ENCODE measurements around the gene TMEM87B. TPM values are rescaled to one million over a fixed set of nuclear protein-coding genes. Genes with fewer than 3 reads are reported as not detected.

Gene TMEM87B
- total and polyA plus RNA-seq, 7 donors = 10.2 to 36.7 (median 19.7) TPM

DNA sequence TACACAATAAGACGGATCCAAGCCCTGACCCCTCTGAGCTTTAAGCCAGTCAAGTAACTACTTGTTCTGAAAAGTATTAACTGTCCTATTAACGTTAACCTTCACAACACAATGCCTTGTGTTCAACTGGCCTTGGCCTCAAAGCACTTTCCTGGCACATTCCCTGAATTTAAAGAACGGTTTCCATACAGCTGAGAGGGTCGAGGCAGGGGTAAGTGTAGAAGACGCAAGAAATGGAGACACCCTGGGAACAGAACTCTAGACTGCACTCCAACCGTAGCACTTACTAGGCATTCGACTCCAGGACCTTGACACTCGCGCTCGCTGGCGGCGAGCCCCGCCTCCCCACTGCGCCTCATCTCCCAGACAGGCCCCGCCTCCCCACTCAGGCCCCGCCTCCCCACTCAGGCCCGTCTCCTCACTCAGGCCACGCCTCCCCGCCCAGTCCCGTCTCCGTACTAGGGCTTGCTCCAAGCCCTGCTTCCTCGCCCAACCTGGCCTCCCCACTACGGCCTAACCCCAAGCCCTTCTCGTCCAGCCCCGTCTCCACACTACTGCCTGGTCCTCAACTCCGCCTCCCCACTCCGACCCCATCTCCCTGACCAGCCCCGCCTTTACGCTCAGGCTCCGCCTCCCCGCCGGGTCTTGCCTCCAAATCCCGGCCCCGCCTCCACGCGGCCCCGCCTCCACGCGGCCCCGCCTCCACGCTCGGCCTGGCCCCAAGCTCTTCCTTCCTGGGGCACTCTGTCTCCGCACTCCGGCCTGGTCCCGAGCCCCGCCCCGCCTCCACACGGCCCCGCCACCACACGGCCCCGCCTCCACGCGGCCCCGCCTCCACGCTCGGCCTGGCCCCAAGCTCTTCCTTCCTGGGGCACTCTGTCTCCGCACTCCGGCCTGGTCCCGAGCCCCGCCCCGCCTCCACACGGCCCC, 887 bp upstream of the TMEM87B start:
- no peak for TF ChIP-seq EP300 (IDR thresholded peaks at IDR 0.05)
- TF ChIP-seq, protein P1, sequence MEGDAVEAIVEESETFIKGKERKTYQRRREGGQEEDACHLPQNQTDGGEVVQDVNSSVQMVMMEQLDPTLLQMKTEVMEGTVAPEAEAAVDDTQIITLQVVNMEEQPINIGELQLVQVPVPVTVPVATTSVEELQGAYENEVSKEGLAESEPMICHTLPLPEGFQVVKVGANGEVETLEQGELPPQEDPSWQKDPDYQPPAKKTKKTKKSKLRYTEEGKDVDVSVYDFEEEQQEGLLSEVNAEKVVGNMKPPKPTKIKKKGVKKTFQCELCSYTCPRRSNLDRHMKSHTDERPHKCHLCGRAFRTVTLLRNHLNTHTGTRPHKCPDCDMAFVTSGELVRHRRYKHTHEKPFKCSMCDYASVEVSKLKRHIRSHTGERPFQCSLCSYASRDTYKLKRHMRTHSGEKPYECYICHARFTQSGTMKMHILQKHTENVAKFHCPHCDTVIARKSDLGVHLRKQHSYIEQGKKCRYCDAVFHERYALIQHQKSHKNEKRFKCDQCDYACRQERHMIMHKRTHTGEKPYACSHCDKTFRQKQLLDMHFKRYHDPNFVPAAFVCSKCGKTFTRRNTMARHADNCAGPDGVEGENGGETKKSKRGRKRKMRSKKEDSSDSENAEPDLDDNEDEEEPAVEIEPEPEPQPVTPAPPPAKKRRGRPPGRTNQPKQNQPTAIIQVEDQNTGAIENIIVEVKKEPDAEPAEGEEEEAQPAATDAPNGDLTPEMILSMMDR (IDR thresholded peaks at IDR 0.05) = no peak
- TF ChIP-seq POLR2AphosphoS5 (IDR thresholded peaks at IDR 0.05) = peak in 3 of 4 donors; percentile 34 to 74 (median 37)
- no peaks in the 10 kb centered on the region for H3K27me3 ChIP-seq

DNA sequence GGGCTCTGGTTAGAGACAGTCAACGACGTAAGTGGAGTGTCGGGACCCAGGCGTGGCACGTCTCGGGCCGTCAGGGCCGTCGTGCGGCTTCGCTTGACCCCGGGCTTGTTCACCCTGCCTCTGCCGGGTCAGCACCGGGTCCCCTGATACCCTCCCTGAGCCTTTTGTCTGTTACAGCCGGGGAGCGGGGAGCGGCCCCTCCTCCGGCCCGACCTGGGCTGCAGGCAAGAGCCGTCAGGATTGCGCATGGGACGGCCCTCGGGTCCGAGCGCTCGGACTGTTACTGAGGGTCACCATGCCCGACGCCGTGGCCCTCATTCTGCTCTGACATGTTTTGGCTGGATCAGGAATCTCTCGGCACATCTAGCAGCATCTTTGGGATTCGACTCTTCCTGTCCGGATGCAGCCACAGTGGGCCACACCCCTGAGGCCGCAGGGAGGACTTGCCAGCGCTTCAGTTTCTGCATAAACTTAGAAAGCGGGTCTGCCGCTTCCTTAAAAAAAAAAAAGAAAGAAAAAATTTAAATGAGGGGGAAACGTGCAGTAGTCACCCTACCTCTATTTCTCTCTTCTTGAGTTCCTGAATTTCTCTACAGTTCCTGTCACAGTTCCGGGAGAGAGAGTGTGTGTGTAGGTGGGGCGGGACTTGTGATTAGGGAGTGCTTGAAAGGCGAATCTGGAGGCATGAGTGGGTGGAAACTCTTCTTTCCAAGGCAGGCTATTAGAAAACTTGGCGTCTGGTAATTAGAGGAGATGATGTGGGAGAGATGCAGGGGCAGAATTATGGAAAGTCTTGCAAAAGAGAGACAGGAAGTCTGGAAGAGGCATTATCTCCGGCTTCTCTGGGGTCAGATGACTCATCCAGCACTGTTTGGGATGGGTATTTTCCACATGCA, 909 bp downstream of the TMEM87B start:
- Histone ChIP-seq H3K4me3 (peak overlapping the region; percentile 66 to 95 (median 76)), H3K4me1 (peaks cover 0 to 28% (median 25%) of the 10 kb centered on the region in 4 donors), H3K27me3 (no peaks in the 10 kb centered on the region), H3K36me3 (peaks cover 0 to 11% (median 0%) of the 10 kb centered on the region in 4 donors), H3K27ac (peak overlapping the region; percentile 89 to 99 (median 95)), H3K9me3 (no peaks in the 10 kb centered on the region)
- intact Hi-C loops (cut with DNase I) = loop anchor here (2.0 to 10.0 kb wide), 5 partner anchors 196 to 931 kb away; partner anchors contain the start of genes BCL2L11, CHCHD5, TTL and ZC3H6
- WGBS, 2 donors = 0% methylated on average over 42 of the region's 42 CpGs
- peak; percentile 85 for DNase-seq
- TF ChIP-seq EP300 (IDR thresholded peaks at IDR 0.05) = no peak
- TF ChIP-seq POLR2AphosphoS5 (IDR thresholded peaks at IDR 0.05) = peak; percentile 11 to 52 (median 48)
- no peak for TF ChIP-seq POLR2A (IDR thresholded peaks at IDR 0.05)
- TF ChIP-seq, protein P1 (IDR thresholded peaks at IDR 0.05) = no peak

More for the DNA sequence above, 887 bp upstream of the TMEM87B start:
- Histone ChIP-seq H3K4me1 (peaks cover 0 to 35% (median 25%) of the 10 kb centered on the region in 4 donors), H3K9me3 (no peaks in the 10 kb centered on the region), H3K36me3 (no peaks in the 10 kb centered on the region), H3K4me3 (peak overlapping the region; percentile 48 to 72 (median 53)), H3K27ac (peak overlapping the region; percentile 89 to 93 (median 92))
- 1 to 2% methylated on average over 62 of the region's 62 CpGs for WGBS, 2 donors
- peak; percentile 99 for DNase-seq
- intact Hi-C loops (cut with DNase I) = loop anchor here (2.0 to 10.0 kb wide), 3 partner anchors 155 to 929 kb away; partner anchors contain the start of genes BCL2L11, MERTK and ZC3H6

DNA sequence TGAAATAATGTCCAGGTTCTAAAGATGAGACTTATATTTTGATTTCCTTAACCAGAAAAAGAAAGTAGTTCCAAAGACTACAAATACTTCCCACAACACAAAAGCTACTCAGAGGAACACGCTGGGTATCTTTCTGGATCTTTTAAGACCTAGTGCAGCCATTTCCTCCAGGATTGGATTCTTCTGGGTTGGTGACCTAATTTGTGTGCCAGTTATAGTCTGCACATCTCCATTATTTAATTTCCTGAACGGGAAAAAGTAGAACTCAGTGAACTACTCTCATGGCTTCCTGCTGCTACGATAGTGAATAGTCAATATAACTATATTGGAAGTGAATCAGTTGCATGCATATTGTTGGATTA, 1.5 kb downstream of the TMEM87B start:
- TF ChIP-seq, protein P1 (IDR thresholded peaks at IDR 0.05) = no peak
- TF ChIP-seq POLR2A (IDR thresholded peaks at IDR 0.05) = no peak
- TF ChIP-seq POLR2AphosphoS5 (IDR thresholded peaks at IDR 0.05) = no peak
- no peak for TF ChIP-seq EP300 (IDR thresholded peaks at IDR 0.05)
- no peak for DNase-seq
- intact Hi-C loops (cut with DNase I) = loop anchor here (5.0 to 10.0 kb wide), 4 partner anchors 196 to 932 kb away; partner anchors contain the start of genes BCL2L11, CHCHD5 and TTL
- Histone ChIP-seq H3K27me3 (no peaks in the 10 kb centered on the region), H3K27ac (peak overlapping the region; percentile 89 to 99 (median 95)), H3K4me1 (peaks cover 0 to 28% (median 25%) of the 10 kb centered on the region in 4 donors), H3K36me3 (peaks cover 0 to 17% (median 0%) of the 10 kb centered on the region in 4 donors), H3K4me3 (peak overlapping the region; percentile 66 to 95 (median 76)), H3K9me3 (no peaks in the 10 kb centered on the region)
- 29 to 35% methylated on average over 3 of the region's 3 CpGs for WGBS, 2 donors

DNA sequence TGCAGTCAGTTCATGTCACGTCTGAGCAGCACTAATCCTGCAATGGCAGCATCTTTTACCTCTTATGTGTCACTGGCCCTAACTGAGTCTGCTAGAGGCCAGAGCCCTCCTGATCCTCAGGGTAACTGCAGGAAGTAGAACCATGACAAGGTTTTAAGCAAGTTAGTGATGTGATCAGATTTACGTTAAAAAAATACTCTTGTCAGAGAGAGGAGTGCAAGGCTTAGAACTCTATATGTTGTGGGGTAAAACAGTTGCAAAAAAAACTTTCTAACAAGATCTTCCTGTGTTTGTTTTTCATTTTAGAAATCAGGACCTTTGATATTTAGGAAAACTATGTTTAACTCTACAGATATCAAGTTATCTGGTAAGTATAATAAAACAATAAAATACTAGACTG, 4.6 kb downstream of the TMEM87B start:
- no peak overlapping the region for H3K27ac ChIP-seq
- no peak overlapping the region for H3K4me3 ChIP-seq
- TF ChIP-seq, protein P1 (IDR thresholded peaks at IDR 0.05) = no peak
- no peak for TF ChIP-seq POLR2A (IDR thresholded peaks at IDR 0.05)
- TF ChIP-seq POLR2AphosphoS5 (IDR thresholded peaks at IDR 0.05) = no peak
- no peak for TF ChIP-seq EP300 (IDR thresholded peaks at IDR 0.05)
- H3K27me3 ChIP-seq = no peaks in the 10 kb centered on the region
- intact Hi-C loops (cut with DNase I) = loop anchor here (5.0 to 10.0 kb wide), 4 partner anchors 193 to 935 kb away; partner anchors contain the start of genes BCL2L11, CHCHD5 and TTL
- no peaks in the 10 kb centered on the region for H3K9me3 ChIP-seq
- peaks cover 0 to 45% (median 0%) of the 10 kb centered on the region in 4 donors for H3K36me3 ChIP-seq
- peaks cover 0 to 19% (median 18%) of the 10 kb centered on the region in 4 donors for H3K4me1 ChIP-seq
- WGBS, 2 donors = 21 to 74% methylated on average over 2 of the region's 2 CpGs
- DNase-seq = no peak
